GF-D8 (cell line): ENCODE measurements around the gene HS3ST5.
"Not testable (repeated sequence)": the region's sequence is repeated elsewhere in the genome, so short reads cannot be mapped to it uniquely, and the experiment has no call there.

Source experiments
- DNase-seq: peaks from one replicate; lab custom pipeline; 2025; lab: John Stamatoyannopoulos, UW

HS3ST5 gene

GRCh38 chr6:114276783-114277182, 66.0 kb downstream of the HS3ST5 start:
- DNase-seq, result no peak

DNA sequence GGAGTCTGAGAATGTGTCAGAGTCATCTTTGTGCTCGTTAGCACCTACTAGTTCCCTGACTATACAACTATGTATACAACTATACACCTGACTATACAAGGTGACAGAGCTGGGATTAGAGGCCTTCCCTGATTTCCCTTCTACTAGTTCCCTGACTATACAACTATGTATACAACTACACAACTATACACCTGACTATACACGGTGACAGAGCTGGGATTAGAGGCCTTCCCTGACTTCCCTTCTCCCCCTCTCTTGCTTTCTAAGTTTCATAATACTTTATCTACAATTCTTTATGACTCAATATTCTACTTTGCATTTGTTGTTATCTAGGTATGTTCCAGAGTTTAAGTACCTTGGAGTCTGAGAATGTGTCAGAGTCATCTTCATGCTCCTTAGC, 68.0 kb downstream of the HS3ST5 start:
- DNase-seq, result no peak

GRCh38 chr6:114272582-114272981, 70.2 kb downstream of the HS3ST5 start:
- no peak for DNase-seq

GRCh38 chr6:114271405-114271804, 71.4 kb downstream of the HS3ST5 start:
- DNase-seq, result no peak

DNA sequence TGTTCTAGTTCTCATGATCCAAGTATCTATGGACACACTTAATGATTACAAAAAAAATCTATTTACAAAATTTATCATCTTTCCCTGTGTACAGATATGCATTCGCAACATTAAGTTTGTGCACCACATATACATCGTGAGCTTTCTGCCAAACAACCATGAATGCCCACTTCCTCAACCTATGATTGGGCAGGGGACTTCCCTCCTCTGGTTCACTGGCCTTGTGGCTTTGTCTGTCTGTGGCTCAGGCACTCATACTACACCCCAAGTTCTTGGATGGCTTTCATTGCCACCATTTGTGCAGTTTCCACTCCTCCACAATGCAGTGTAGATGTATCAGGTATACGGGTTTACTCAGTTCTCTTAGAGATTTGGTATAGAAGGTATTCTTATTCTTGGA, 74.9 kb downstream of the HS3ST5 start:
- no peak for DNase-seq

GRCh38 chr6:114260810-114261209, 82.0 kb downstream of the HS3ST5 start:
- DNase-seq, result no peak

GRCh38 chr6:114258376-114258775, 84.4 kb downstream of the HS3ST5 start:
- DNase-seq, result no peak

DNA sequence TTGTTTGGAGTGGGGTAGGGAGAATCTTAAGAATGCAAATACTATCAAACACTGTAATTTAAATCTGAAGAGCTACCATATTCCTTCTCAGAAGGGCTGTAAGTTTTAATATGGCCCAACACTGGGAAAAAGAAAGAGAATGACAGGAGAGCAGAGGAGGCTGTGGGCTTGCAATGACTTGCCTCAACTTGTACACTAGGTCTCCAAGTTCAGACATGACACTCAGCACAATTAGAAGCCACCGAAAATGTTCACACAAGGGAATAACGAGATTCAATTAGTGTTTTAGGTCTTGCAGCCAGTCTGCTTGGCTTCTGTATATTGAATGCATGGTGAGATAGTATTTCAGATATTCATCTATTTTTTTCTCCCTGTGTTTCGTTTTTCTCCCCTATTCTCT, 89.4 kb downstream of the HS3ST5 start:
- DNase-seq, result no peak

- DNase-seq, result no peak
Measured at GRCh38 chr6:114249522-114249921, 93.3 kb downstream of the HS3ST5 start.

GRCh38 chr6:114247101-114247500, 95.7 kb downstream of the HS3ST5 start:
- no peak for DNase-seq

DNA sequence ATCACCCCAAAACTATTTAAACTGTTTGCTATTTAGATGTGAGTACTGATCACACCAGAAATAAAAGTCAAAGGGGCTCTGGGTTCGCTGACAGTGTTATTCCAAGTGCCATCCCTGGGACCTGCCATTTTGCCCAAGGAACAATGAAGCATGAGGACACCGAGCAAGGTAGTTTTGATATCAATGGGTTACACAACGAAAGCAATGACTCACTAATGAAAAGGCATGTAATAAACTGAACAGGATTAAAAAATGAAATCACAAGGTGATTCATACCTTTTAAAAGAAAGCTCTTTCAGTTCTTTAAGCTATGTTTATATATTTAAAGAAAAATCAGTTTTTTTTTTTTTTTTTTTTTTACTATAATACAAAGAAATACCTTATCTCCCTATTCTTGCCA, 102.0 kb downstream of the HS3ST5 start:
- DNase-seq, result no peak

GRCh38 chr6:114228675-114229074, 114.1 kb downstream of the HS3ST5 start:
- no peak for DNase-seq

DNA sequence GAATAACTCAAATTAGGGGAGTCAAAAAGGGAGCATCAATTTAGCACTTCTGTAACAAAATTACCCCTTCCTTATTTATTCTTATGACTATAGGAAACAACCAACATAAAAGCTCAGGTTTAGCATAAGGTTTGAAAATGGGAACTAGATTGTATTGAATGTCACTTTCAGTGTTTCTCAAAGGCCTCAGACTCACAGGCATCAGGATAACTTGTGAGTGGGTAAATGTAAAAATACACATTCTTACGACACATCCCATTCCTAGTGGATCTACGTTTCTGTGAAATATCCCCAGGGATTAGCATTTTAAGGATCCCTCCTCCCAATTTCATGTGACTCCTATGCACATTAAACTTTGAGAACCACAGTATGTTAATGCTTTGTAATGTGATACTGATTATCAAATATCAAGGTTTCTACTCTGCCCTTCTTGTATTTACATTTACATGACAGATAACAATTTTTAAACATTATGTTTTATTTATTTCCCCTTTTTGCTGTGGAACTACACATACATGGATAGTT, 114.8 kb downstream of the HS3ST5 start:
- no peak for DNase-seq

DNA sequence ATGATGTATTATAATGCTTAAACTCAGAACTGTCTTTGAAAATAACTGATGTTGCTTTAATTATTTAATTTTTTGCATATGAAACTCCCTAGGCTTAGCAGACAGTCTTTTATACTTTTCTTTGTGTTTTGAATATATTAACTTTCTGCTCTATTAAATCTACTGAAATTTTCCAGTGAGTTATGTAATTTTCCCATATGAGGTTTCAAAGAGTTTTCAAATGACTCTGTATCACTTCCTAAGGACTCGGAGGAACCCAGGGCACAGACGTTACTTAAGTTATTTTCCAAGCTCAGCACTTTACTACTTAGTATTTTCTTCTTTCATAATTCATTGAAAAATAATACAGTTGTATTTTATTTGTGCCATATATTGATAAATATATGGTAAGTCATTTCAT, 122.6 kb downstream of the HS3ST5 start:
- no peak for DNase-seq

DNA sequence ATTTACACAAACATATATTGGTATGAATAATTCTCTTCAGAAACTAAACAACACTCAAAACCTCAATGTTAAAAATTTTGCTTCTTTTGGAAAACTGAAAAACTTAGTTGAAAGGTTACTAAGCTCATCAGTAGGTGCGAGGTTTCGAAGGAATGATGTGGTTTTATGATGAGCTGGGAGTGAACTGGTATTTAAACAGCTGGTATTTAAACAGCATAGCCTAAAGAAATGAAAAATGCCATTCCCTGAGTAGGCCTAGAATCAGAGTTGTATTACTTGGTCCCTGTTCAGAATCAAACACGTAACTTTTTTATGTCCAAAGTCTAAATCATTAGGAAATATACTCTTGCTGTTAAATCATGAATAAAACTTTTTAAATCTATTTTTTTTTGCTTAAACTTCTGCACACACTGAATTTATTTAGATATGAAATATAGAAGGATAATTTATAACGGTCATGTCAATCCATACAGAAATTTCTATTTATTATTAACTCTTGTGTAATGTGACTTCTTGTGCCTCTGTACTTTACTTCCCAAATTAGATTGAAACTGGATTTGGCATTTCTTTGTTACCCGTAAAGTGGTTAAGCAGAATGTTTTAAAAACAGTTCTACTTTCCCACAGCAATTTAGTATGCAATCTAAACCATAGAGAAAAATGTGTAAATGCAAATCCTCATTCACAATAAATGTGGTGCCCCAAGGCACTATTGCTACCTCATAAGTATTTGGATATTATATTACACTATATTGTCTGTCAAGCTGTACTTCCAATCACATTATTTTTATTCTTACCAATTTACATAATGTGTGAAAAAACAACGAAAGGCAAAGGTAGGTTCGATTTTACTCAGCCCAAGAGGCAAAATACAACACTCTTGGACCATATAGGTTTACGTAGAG, 124.1 kb downstream of the HS3ST5 start:
- DNase-seq, result no peak

DNA sequence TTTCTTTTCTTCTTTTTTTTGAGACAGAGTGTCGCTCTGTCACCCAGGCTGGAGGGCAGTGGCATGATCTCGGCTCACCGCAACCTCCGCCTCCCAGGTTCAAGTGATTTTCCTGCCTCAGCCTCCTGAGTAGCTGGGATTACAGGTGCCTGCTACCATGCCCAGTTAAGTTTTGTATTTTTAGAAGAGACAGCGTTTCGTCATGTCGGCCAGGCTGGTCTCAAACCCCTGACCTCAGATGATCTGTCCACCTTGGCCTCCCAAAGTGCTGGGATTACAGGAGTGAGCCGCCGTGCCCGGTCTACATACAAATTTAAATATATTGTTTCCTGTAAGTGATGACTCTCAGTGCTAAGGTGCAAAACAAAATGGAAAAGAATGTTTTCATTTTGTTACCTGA, 124.8 kb downstream of the HS3ST5 start:
- not testable (repeated sequence) for DNase-seq

GRCh38 chr6:114216789-114217467, 125.9 kb downstream of the HS3ST5 start:
- DNase-seq, result no peak

DNA sequence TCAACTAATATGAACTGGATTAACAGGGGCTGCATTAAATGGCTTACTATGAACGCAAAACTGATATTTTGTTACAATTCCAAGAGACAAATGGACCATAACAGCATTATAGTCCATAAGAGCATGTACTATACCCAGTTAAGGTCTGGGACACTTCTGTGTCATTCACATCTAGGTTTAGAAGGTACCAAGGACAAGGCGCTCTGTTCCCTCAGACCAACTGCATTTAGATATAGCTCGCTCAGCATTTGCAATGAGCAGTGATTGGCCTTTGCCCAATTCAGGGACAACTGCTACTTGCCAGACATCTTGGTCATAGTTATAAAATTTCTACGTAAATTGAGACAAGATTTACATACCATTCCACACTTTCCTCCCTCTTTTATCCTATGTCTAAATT, 132.4 kb downstream of the HS3ST5 start:
- DNase-seq, result no peak

DNA sequence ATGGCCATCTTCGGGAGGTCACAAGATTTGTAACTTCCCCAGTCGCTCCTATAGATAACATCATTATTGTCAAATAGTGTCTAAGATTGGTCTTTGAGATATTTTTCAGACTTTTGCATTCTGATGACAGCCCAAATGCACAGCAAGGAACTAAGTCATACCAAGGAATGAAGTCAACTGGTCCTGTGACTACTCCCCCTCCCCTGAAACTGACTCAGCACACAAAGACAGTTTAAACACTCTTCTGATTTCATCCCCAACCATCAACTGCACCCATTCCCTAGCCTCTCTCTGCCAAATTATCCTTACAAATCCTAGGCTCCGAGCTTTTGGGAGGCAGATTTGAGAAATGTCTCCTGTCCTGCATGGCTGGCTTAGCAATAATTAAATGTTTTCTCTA, 139.4 kb downstream of the HS3ST5 start:
- DNase-seq, result no peak

GRCh38 chr6:114202389-114202788, 140.4 kb downstream of the HS3ST5 start:
- DNase-seq, result no peak

DNA sequence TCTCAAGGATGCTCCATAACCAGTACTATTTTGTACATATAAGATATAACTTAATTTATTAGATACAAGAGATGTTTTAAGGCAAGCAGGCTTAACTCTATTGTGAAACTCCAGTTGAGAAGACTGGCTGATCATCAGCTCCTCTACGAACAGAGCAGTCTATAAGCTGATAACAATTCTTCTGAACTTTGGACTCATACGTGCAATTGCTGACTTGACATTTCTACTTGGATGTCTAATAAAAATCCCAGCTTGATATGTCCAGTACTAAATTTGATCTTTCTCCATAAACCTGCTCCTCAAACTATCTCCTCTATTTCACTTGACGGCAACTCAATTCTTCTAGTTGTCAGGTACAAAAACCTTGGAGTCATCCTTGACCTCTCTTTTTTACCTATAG, 141.9 kb downstream of the HS3ST5 start:
- DNase-seq, result no peak

- DNase-seq, result no peak
Measured at GRCh38 chr6:114195631-114196403, 147.0 kb downstream of the HS3ST5 start.

- no peak for DNase-seq
Measured at GRCh38 chr6:114195027-114195365, 147.8 kb downstream of the HS3ST5 start.
